T-helper 1 cell treated with Interleukin-12 subunit alpha and Interleukin-12 subunit beta and Interleukin-4 antibody, amounts not matched to agents 30 μg/mL and 1 μg/mL, for 36 hours (primary cell): Measurements from ENCODE around the gene SND1.
A peak's percentile ranks its signal among the peaks of the same experiment; 100 is the strongest.

ENCODE experiments used
- H3K27ac Mint-ChIP-seq: one replicate; pipeline ENCODE4 v1.8.0; 2021; ENCODE audit warnings: mild to moderate bottlenecking, mixed read lengths
- H3K27me3 Mint-ChIP-seq: one replicate; pipeline ENCODE4 v1.8.0; 2021; ENCODE audit warnings: low read depth, mixed read lengths
- H3K36me3 Mint-ChIP-seq: one replicate; pipeline ENCODE4 v1.8.0; 2021; ENCODE audit warnings: low read depth, mixed read lengths
- H3K4me1 Mint-ChIP-seq: one replicate; pipeline ENCODE4 v1.8.0; 2021; ENCODE audit warnings: low read depth, mixed read lengths
- H3K4me3 Mint-ChIP-seq: one replicate; pipeline ENCODE4 v1.8.0; 2021; ENCODE audit warnings: mild to moderate bottlenecking, moderate library complexity, mixed read lengths
- H3K9me3 Mint-ChIP-seq: one replicate; pipeline ENCODE4 v1.8.0; 2021; ENCODE audit warnings: mixed read lengths

The SND1 gene

DNA sequence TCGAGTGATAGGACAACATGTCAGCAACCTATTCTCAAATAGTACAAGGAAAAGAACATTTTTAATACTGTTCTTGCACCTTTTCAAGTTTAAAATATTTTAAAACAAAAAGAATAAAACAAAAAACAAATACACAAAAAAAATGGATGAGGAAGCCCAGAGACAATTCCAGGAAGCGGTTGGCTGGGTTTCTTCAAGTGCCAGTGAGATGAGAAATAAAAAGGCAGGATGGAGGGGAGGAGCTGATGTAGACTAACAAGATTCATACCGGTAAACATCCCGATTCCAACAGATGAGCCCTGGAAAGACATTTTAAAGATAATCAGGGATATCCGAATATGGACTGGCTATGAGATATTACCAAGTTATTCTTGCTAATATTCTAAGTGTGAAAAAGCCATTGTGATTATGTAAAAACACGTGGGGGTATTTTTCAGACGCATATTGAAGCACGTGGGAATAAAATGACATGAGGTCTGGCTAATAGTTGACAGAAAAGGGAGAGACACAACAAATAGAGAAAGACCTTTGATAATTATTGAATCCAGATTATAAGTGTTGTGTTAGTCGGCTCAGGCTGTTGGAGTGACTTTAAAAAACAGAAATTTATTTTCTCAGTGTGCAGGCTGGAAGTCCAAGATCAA lies 480.6 kb downstream of the SND1 start:
- H3K36me3 Mint-ChIP-seq, result peaks cover 2% of the 10 kb centered on the region
- no peak overlapping the region for H3K27ac Mint-ChIP-seq
- no peaks in the 10 kb centered on the region for H3K9me3 Mint-ChIP-seq
- no peak overlapping the region for H3K4me3 Mint-ChIP-seq
- H3K27me3 Mint-ChIP-seq, result peaks cover 41% of the 10 kb centered on the region
- H3K4me1 Mint-ChIP-seq, result peaks cover 8% of the 10 kb centered on the region

DNA sequence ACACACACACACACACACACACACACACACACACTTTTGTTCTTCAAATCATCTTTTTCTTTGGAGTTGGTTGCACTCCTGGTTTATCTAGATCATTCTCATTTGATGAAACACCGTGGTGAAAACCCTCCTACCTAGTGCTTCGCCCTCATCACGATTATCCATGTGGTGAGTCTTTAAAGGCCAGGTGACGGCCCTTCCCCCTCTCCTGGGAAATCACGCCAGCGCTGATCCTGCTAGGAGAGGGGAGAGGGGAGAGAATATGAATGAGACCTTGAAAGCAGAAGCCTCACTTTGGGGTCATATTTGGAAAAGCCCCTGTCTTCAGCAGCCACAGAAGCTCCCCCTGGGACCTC lies 483.1 kb downstream of the SND1 start:
- peak overlapping the region; percentile 55 for H3K4me3 Mint-ChIP-seq
- peaks cover 56% of the 10 kb centered on the region for H3K27me3 Mint-ChIP-seq
- peaks cover 2% of the 10 kb centered on the region for H3K36me3 Mint-ChIP-seq
- no peak overlapping the region for H3K27ac Mint-ChIP-seq
- no peaks in the 10 kb centered on the region for H3K9me3 Mint-ChIP-seq
- peaks cover 8% of the 10 kb centered on the region for H3K4me1 Mint-ChIP-seq

GRCh38 chr7:128135515-128136214 lies 483.7 kb downstream of the SND1 start:
- no peak overlapping the region for H3K27ac Mint-ChIP-seq
- peak overlapping the region; percentile 55 for H3K4me3 Mint-ChIP-seq
- peaks cover 8% of the 10 kb centered on the region for H3K4me1 Mint-ChIP-seq
- H3K9me3 Mint-ChIP-seq, result no peaks in the 10 kb centered on the region
- peaks cover 2% of the 10 kb centered on the region for H3K36me3 Mint-ChIP-seq
- H3K27me3 Mint-ChIP-seq, result peaks cover 59% of the 10 kb centered on the region

DNA sequence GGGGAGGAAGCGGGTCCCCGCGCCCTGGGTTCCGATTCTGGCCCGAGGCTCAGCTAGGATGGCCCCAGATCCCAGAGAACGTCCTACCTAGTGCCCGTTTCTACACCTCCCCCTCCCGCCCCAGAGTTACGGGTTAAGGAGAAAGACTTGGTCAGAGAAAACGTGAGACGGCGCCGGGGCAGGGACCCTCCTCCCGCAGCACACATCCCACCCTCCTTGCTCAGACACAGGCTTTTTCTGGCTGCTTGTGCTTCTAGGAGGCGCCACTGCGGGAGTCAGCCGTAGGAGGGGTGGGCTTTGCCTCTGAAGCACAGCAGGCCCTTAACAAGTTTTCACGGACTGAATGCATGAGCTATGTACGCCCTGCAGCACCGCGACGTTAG lies 484.2 kb downstream of the SND1 start:
- Mint-ChIP-seq H3K27me3 (peaks cover 59% of the 10 kb centered on the region), H3K27ac (no peak overlapping the region), H3K4me1 (peaks cover 8% of the 10 kb centered on the region), H3K9me3 (no peaks in the 10 kb centered on the region), H3K4me3 (peak overlapping the region; percentile 55), H3K36me3 (peaks cover 2% of the 10 kb centered on the region)

DNA sequence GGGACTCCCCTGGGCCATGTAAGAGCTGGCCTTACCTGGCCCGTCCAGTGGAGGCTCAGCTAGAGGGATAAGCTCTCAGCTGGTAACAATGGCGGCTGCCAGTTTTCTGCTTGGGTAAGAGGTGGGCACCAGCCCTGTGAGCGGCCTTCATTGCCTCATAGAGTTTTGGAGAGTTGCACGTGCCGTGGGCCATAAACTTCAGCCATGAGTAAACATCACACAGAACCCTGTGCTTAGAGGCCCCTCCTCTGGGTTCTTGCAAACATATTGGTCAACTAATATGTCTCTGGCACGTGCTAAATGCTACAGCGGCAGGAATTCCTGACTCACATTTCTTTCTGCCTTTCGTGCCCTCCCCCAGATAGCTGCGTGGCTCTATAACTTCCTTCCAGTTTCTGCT lies 485.2 kb downstream of the SND1 start:
- Mint-ChIP-seq H3K9me3 (no peaks in the 10 kb centered on the region), H3K36me3 (peaks cover 2% of the 10 kb centered on the region), H3K27me3 (peaks cover 65% of the 10 kb centered on the region), H3K4me3 (no peak overlapping the region), H3K27ac (no peak overlapping the region), H3K4me1 (peaks cover 8% of the 10 kb centered on the region)

- H3K9me3 Mint-ChIP-seq, result no peaks in the 10 kb centered on the region
- peaks cover 7% of the 10 kb centered on the region for H3K4me1 Mint-ChIP-seq
- H3K4me3 Mint-ChIP-seq, result no peak overlapping the region
- no peak overlapping the region for H3K27ac Mint-ChIP-seq
- H3K27me3 Mint-ChIP-seq, result peaks cover 70% of the 10 kb centered on the region
- H3K36me3 Mint-ChIP-seq, result peaks cover 2% of the 10 kb centered on the region
Observed at GRCh38 chr7:128139406-128139805, 487.4 kb downstream of the SND1 start.

GRCh38 chr7:128141683-128142195 lies 489.7 kb downstream of the SND1 start:
- Mint-ChIP-seq H3K9me3 (no peaks in the 10 kb centered on the region), H3K27ac (no peak overlapping the region), H3K4me1 (no peaks in the 10 kb centered on the region), H3K36me3 (no peaks in the 10 kb centered on the region), H3K27me3 (peaks cover 68% of the 10 kb centered on the region), H3K4me3 (no peak overlapping the region)
